HG03432 (cell line): Measurements from ENCODE around the gene TLK2.
"Not testable (repeated sequence)": the region's sequence is repeated elsewhere in the genome, so short reads cannot be mapped to it uniquely, and the experiment has no call there.

Source experiments
- ATAC-seq: cut with Tn5 transposase; IDR thresholded peaks from one replicate; pipeline ENCODE4 v1.9.1; 2021; ENCODE audit warnings: mild to moderate bottlenecking, moderate library complexity; ENCODE audit not compliant: unreplicated experiment

The TLK2 gene

DNA sequence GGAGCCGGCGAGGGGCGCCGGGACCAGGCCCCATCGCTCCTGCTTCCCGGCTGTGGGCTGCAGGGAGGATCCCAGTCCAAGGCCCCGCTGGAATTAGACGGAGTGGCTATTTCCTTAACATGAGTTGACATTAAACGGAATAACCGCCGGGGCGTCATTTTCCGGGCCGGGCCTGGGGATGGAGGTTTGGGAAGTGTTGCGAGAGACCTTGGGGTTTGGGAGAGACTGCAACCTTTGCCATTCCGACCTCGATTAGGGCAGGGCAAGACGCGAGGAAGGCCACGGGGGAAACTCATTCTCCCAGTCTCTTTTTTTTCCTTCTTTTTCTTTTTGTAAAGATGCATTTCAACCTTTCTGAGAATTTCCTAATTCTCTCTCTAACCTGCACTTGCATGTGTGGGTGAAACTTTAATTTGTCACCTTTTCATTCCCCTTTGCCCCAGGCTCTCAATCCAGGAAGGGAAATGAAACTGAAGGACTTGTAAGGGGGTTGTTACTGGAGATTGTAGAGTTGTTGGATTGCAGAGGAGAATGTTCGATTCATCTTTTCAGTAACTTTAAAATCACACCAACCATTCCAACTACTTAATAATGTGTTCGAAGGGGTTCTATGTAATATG is 1.1 kb downstream of the TLK2 start:
- not testable (repeated sequence) for ATAC-seq

DNA sequence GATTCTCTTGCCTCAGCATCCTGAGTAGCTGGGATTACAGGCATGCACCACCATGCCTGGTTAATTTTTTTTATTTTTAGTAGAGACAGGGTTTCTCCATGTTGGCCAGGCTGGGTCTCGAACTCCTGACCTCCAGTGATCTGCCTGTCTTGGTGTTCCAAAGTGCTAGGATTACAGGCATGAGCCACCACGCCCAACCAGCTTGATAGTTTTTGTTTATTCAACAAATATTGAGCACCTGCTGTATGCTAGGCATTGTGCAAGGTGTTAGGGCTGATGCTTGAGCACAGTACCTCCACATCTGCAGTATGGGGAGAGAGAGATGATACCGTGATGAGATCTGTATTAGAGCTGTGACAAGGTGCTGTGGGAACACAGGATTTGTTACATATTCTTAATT is 3.9 kb downstream of the TLK2 start:
- ATAC-seq = not testable (repeated sequence)

DNA sequence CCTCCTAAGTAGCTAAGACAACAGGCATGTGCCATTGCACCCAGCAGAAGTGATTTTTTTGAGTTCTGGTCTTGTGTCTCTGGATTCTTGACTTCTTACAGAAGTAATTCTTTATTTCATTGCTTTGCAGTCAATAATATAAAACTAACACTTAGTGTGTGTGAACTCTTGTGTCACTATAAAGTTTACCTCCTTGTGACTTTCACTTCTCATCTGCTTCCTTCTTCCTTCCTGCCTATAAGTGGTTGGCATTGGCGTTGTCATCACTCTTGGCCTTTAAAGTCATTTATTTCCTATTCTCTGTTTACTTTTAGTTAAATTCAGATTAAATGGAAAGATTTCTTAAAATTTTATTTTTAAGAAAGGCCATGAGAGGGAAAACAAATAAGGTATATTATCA is 12.4 kb downstream of the TLK2 start:
- not testable (repeated sequence) for ATAC-seq

DNA sequence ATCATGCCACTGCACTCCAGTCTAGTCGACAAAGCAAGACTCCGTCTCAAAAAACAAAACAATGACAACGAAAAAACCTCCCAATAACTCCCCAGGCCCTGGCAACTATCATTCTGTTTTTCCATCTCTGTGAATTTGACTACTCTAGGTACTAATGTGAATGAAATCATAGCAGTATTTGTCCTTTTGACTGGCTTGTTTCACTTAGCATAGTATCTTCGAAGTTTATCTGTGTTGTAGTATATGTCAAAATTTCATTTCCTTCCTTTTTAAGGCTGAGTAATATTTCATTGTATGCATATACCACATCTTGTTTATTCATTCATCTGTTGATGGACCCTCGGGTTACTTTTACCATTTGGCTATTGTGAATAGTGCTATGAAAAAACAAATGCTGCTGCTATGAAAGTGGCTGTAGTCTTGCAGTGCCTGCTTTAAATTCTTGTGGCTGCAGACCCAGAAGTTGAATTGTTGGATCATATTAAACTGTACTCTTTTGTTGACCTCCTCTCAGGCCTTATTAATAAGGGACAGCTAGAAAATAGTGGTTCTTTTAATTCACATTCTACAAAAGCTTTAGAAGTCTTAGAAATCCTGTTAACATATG is 14.5 kb downstream of the TLK2 start:
- not testable (repeated sequence) for ATAC-seq

DNA sequence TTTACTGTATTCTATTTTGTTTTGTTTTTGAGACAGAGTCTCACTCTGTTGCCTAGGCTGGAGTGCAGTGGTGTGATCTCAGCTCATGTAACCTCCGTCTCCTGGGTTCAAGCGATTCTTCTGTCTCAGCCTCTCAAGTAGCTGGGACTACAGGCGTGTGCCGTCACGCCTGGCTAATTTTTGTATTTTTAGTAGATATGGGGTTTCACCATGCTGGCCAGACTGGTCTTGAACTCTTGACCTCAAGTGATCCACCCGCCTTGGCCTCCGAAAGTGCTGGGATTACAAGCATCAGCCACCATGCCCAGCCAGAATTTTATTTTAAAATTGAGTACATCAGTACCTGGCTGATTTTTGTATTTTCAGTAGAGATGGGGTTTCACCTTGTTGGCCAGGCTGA is 15.4 kb downstream of the TLK2 start:
- not testable (repeated sequence) for ATAC-seq

DNA sequence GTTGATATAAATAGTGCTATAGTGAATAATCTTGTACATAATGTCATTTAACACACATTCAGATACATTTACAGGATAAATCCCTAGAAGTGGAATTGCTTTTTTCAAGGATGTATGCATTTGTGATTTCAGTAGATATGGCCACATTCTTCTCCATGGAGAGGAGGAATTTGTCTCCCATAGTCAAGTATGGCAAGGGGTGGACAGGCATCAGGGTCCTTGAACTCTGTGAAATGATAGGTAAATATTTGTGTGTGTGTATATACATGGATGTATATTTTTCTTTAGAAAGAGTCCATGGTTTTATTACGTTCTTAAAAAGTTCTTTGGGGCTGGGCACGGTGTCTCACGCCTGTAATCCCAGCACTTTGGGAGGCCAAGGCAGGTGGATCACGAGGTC is 17.7 kb downstream of the TLK2 start:
- not testable (repeated sequence) for ATAC-seq

DNA sequence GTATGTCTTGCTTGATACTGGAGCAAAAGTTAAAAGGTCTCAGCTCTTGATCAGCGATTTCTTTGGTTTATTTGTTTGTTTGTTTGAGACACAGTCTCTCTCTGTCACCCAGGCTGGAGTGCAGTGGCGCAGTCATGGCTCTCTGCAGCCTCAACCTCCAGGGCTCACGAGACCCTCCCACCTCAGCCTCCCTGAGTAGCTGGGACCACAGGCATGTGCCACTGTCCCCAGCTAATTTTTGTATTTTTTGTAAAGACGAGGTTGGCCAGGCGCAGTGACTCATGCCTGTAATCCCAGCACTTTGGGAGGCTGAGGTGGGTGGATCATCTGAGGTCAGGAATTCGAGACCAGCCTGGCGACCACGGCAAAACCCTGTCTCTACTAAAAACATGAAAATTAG is 20.2 kb downstream of the TLK2 start:
- ATAC-seq = not testable (repeated sequence)

DNA sequence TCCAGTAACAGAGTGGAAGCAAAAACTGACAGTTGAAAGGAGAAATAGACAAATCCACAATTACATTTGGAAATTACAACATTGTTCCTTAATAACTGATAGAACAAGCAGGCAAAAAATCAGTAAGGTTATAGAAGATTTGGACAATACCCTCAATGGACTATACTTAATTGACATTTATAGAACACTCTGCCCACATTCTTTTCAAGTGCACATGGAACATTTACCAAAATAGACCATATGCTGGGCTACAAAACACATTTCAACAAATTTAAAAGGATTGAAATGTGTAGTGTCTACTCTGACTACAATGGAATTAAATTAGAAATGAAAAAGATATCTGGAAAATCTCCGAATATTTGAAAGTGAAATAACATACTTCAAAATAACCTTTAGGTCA is 21.8 kb downstream of the TLK2 start:
- not testable (repeated sequence) for ATAC-seq

DNA sequence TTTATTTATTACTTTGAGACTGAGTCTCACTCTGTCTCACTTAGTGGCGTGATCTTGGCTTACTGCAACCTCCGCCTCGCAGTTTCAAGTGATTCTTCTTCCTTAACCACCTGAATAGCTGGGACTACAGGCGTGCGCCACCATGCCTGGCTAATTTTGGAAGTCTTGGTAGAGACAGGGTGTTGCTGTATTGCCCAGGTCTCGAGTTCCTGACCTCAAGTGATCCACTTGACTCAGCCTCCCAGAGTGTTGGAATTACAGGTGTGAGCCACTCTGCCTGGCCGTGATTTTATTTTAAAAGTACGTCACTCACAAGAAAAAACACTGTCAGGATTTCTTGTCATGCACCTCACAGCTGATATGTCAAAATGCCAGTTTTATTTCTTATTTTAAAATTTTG is 26.2 kb downstream of the TLK2 start:
- not testable (repeated sequence) for ATAC-seq

DNA sequence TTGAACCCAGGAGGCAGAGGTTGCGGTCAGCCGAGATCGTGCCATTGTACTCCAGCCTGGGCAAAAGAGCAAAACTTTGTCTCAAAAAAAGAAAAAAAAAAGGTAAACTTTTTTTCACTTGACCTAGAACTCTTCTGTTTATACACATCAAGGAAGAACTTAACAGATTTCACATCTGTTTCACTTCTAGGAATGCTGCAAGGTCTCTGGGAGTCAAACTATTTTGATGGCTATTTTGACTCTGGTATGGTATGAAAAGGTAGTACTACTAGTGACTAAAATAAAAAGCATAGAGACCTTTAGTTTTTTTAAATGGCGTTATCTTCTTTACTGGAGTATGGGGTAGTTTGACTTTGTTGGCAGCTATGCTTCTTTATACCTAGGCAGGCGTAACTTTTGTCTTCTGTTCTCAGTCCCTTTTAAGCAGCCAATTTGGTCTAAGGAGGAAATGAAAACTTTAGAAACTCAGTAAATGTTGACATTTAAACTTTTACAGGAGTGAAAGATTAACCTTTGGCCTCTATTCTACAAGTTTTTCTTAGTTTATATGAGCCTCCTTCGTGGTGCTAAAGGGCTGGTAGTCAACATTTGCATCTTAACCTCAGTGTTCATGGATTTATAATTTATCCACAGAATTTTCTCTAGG is 28.7 kb downstream of the TLK2 start:
- ATAC-seq = peak; percentile 67

DNA sequence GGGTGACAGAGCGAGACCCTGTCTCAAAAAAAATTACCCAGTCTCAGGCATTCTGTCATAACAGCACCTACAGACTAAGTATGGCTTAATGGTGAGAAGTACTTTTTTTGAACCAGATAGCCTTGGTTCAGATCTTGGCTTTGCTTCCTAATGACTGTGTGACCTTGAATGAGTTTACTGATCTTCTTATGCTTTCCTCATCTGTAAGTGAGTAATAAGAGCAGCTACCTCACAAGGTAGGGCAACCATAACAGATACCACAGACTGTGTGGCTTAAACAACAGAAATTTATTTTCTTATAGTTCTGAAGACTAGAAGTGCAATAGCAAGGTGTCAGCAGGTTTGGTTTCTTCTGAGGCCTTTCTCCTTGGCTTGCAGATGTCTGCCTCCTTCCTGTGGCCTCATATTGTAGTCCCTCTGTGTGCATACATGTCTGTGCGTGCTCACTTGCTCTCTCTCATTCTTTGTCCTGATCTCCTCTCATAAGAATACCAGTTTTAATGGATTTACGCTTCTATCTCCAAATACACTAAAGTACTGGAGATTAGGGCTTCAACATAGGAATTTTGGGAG is 31.7 kb downstream of the TLK2 start:
- not testable (repeated sequence) for ATAC-seq

DNA sequence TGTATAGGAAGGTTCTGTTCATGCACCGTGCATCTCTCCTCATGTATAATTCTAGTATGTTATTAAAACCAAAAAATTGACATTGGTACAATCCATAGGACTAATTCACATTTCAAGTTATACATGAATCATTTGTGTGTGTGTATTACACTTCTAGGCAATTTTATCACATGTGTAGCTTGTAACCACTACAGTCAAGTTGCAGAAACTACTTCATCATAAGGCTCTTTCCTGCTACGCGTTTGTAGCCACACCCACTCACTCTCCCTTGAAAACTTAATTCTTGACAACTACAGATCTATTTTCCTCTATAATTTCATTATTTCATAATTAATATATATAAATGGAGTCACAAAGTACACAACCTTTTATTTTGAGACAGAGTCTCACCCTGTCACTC is 32.4 kb downstream of the TLK2 start:
- not testable (repeated sequence) for ATAC-seq

DNA sequence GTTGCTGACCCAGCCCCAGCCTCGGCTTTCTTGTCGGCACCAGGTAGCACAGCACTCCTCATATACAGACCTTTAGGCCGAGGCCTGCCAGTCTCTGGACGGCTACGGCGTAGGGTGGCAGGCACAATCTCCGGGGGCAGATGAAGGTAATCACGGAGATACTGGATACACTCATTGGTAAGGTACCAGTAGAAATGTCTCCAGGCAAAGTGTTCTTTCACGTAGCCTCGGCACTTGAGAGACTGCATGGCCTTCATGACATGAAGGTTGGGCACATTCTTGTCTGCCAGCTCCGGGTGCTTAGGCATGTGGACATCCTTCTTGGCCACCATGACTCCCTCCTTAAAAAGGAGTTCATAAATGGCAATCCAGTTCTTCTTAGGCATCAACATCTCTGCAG is 37.8 kb downstream of the TLK2 start:
- not testable (repeated sequence) for ATAC-seq

DNA sequence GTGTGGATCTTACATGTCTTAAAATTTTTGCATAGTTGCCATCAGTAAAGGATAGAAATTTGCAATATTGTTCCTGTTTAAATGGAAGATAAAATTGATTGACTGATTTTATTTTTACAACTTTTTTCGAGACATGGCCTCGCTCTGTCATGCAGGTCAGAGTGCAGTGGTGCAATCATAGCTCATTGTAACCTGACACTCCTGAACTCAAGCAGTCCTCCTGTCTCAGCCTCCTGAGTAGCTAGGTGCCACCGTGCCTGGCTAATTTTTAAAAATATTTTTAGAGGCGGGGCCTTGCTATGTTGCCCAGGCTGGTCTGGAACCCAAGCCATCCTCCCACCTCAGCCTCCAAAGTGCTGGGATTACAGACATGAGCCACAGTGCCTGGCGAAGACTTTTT is 42.7 kb downstream of the TLK2 start:
- not testable (repeated sequence) for ATAC-seq

DNA sequence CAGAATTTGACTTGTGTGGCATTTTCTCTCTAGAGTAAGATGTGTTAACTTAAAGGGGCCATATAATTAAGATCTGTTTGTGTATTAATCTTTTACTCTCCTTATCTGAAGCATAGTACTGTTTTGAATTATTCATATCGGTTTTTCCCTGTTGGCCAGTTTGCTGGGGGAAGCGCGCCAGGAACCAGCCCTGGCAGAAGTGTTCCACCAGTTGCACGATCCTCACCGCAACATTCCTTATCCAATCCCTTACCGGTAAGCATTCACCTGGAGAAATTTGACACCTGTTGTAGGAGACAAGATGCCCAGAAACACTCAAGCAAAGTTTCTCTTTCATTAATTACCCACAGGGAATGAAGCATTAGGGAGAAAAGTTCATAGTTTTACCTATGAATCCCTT is 45.5 kb downstream of the TLK2 start:
- not testable (repeated sequence) for ATAC-seq

DNA sequence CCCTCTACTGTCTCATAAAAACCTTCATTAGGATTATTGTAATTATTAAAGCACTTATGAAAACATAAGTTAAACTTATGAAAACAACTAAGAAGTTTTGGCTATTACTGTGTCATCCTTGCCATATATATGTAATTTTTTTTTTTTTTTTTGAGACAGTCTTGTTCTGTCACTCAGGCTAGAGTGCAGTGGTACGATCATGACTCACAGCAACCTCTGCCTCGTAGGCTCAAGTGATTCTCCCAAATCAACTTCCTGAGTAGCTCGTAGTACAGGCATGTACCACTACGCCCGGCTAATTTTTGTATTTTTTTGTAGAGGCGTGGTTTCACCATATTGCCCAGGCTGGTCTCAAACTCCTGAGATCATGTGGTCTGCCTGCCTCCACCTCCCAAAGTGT is 46.7 kb downstream of the TLK2 start:
- ATAC-seq = not testable (repeated sequence)

DNA sequence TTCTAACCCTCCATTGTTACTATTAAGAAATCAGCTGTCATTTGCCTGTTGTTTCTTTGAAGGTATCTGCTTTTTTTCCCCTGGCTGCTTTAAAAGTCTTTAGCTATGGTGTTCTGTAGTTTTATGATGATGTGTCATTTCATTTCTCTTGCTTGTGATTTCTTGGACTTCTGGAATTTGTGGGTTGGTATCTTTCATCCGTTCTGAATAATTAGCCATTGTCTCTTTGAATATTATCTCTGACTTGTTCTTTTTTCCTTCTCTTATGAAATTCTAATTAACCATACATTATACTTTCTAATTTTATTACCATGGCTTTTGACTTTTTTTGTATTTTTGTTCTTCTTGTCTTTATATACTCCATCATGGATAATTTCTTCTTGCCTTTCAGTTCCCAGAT is 52.3 kb downstream of the TLK2 start:
- ATAC-seq = not testable (repeated sequence)

DNA sequence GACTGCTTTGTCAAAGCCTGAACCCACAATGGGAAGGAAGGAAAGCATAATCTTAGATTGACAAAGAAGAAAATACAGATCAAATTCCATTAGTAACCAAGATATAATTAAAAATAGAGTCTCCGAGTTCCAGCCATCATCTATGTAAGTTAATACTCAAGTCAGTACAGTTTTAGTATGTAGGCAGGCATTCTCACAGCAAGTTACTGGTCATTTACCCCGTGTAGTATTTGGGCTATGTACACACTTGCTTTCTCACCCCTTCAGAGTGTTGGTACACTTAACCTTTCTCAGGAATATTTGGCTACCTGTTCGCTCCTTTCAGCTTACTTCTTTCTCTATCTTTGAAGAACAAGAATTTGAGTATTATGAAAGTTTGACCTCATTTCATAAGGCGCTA is 57.9 kb downstream of the TLK2 start:
- not testable (repeated sequence) for ATAC-seq

DNA sequence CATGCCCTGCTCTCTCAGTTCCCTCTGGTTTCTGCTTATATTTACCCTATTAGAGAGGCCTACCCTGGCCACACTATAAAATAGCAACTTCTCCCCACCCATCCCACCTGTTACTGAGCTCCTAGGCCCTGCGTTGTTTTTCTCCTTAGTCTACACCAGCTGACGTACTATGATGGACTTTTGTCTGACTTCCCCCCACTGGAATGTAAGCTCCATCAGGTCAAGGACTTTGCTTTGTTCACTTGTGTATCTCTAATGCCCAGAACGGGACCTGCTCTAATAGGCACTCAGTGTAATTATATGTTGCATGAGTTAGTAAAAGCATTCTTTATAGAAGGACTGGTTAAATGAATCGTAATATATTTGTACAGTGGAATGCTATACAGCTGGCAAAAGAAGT is 62.4 kb downstream of the TLK2 start:
- ATAC-seq = not testable (repeated sequence)

DNA sequence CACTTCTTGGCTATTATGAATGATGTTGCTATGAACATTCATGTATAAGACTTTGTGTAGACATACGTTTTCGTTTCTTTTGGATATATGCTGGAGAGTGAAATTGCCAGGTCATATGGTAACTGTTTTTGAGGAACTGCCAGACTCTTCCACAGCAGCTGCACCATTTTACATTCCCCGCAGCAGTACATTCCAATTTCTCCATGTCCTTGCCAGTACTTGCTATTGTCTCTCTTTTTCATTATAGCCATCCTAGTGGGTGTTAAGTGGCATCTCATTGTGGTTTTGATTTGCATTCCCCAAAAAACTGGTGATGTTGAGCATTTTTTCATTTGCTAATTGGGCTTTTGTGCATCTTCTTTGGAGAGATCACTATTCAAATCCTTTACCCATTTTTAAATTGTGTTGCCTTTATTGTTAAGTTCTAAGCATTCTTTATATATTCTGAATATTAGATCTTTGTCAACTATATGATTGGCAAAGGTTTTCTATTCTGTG is 64.7 kb downstream of the TLK2 start:
- not testable (repeated sequence) for ATAC-seq

DNA sequence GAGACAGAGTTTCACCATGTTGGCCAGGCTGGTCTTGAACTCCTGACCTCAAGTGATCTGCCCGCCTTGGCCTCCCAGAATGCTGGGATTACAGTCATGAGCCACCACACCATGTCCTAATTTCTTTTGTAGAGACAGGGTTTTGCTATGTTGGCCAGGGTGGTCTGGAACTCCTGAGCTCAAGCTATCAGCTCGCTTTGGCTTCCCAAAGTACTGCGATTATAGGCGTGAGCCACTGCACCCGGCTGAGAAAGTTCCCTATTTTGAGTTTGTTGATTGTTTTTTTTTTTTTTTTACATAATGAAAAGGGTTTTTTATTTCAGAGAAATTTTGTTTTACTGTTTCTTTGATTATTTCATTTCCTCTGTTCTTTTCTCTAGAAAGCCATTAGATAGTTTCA is 67.4 kb downstream of the TLK2 start:
- ATAC-seq = not testable (repeated sequence)
